Heart left ventricle (tissue), 13 donors: ENCODE measurements around the gene ADH5.

Experiments
- CTCF ChIP-seq, 12 donors: fragments of 200-600 bp; sonication (generic) in 4 of 12; IDR thresholded peaks; one replicate each; pipeline versions ENCODE4 v1.5.0 to v1.8.0; 2018 to 2022; ENCODE audit warnings: antibody characterized with exemption in 12 of 12, mild to moderate bottlenecking in 5 of 12
- POLR2A ChIP-seq, 2 donors: fragments of 450-650 bp; IDR thresholded peaks; one replicate each; pipeline ENCODE4 v1.6.1; 2017; ENCODE audit warnings: antibody characterized with exemption in 2 of 2, mild to moderate bottlenecking in 2 of 2, moderate library complexity in 2 of 2
- donor health status: ischemic (EF 13 %, LVEDD 7.1; RV severe dilation, severe dysfunction).
- donor health status: DM: no; HTN: yes; CAD: no.
- donor health status: DM: no; HTN: no; CAD: no.
- donor health status: ischemic (EF 25% LVEDD 6.9; RV normal size, moderate dysfunction).
- donor health status: ischemic (EF 25% LVEDD 5.7; RV mildly dilated, moderate dysfunction).
- donor health status: ischemic (EF 35%, LVEDD 5.7; RV mildly dilated, moderate dysfunction).
- donor health status: nonischemic (EF 11% LVEDD 7.7; RV severe dilation, severe dysfunction).
- donor health status: DM: yes; HTN: yes; CAD: no.
- donor health status: PGD.
- donor health status: ischemic (EF 29% LVEDD 5.4; RV normal size, mild dysfunction).
- donor health status: nonischemic (EF 23%, LVEDD 6.1; RV moderate dilation, normal function).

GRCh38 chr4:99120501-99120900 lies 31.9 kb upstream of the ADH5 start:
- no peak for TF ChIP-seq CTCF (IDR thresholded peaks at IDR 0.05)
- TF ChIP-seq POLR2A (IDR thresholded peaks at IDR 0.05) = no peak
